ENCODE data around the gene MPL. TPM values are rescaled to one million over a fixed set of nuclear protein-coding genes. Genes with fewer than 3 reads are reported as not detected.

MPL gene
- total RNA-seq, 1 experiment from 2014 or later = 0.15 TPM

DNA sequence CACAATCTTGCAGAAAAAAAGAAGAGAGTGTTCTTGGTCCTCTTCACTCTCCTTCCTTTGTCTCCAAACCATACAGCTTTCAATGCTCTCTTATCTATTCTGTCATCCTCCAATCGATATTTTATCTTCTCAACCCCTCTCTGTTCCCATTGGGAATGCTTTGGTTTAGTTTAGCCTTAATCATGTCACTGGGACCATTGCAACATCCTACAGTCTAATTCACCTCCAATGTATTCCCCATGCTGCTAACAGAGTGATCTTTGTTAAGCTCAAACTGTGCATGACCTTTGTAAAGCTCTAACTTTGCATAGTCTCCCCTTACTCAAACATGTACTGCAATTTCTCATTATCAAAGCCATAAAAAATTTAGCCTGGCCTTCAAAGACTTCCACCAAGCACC is 2.9 kb downstream of the MPL start:
- ATAC-seq (no peak), DNase-seq (ENCODE audit: low spot score) (no peak)
- TF ChIP-seq SP1 (CRISPR knock-in tag; conservative IDR thresholded peaks at IDR 0.05) = no peak
- no peak for TF ChIP-seq ZMAT4 (CRISPR knock-in tag; IDR thresholded peaks at IDR 0.05)
- TF ChIP-seq ZNF219 (CRISPR knock-in tag; IDR thresholded peaks at IDR 0.05; ENCODE audit: borderline replicate concordance) = no peak
- no peak for TF ChIP-seq NFYB (CRISPR knock-in tag; conservative IDR thresholded peaks at IDR 0.05; ENCODE audit: low read depth)
- no peak for TF ChIP-seq MXD4 (CRISPR knock-in tag; IDR thresholded peaks at IDR 0.05; ENCODE audit: borderline replicate concordance)
- TF ChIP-seq, protein P1, sequence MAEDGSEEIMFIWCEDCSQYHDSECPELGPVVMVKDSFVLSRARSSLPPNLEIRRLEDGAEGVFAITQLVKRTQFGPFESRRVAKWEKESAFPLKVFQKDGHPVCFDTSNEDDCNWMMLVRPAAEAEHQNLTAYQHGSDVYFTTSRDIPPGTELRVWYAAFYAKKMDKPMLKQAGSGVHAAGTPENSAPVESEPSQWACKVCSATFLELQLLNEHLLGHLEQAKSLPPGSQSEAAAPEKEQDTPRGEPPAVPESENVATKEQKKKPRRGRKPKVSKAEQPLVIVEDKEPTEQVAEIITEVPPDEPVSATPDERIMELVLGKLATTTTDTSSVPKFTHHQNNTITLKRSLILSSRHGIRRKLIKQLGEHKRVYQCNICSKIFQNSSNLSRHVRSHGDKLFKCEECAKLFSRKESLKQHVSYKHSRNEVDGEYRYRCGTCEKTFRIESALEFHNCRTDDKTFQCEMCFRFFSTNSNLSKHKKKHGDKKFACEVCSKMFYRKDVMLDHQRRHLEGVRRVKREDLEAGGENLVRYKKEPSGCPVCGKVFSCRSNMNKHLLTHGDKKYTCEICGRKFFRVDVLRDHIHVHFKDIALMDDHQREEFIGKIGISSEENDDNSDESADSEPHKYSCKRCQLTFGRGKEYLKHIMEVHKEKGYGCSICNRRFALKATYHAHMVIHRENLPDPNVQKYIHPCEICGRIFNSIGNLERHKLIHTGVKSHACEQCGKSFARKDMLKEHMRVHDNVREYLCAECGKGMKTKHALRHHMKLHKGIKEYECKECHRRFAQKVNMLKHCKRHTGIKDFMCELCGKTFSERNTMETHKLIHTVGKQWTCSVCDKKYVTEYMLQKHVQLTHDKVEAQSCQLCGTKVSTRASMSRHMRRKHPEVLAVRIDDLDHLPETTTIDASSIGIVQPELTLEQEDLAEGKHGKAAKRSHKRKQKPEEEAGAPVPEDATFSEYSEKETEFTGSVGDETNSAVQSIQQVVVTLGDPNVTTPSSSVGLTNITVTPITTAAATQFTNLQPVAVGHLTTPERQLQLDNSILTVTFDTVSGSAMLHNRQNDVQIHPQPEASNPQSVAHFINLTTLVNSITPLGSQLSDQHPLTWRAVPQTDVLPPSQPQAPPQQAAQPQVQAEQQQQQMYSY (CRISPR knock-in tag; IDR thresholded peaks at IDR 0.05) = no peak
- no peak for TF ChIP-seq OVOL2 (CRISPR knock-in tag; IDR thresholded peaks at IDR 0.05; ENCODE audit: borderline replicate concordance)
- no peak for TF ChIP-seq KAT7 (CRISPR knock-in tag; IDR thresholded peaks at IDR 0.05; ENCODE audit: borderline replicate concordance)
- no peak for TF ChIP-seq NR3C1 (CRISPR knock-in tag; conservative IDR thresholded peaks at IDR 0.05; ENCODE audit: low read depth)
- no peak for TF ChIP-seq ZSCAN18 (CRISPR knock-in tag; IDR thresholded peaks at IDR 0.05)
- no peak for TF ChIP-seq ATF1 (CRISPR knock-in tag; IDR thresholded peaks at IDR 0.05)
- TF ChIP-seq, protein P2, sequence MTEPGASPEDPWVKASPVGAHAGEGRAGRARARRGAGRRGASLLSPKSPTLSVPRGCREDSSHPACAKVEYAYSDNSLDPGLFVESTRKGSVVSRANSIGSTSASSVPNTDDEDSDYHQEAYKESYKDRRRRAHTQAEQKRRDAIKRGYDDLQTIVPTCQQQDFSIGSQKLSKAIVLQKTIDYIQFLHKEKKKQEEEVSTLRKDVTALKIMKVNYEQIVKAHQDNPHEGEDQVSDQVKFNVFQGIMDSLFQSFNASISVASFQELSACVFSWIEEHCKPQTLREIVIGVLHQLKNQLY (CRISPR knock-in tag; IDR thresholded peaks at IDR 0.05) = no peak
- TF ChIP-seq EMX1 (CRISPR knock-in tag; IDR thresholded peaks at IDR 0.05) = no peak
- TF ChIP-seq ZNF138 (CRISPR knock-in tag; conservative IDR thresholded peaks at IDR 0.05) = no peak
- TF ChIP-seq, protein P3, sequence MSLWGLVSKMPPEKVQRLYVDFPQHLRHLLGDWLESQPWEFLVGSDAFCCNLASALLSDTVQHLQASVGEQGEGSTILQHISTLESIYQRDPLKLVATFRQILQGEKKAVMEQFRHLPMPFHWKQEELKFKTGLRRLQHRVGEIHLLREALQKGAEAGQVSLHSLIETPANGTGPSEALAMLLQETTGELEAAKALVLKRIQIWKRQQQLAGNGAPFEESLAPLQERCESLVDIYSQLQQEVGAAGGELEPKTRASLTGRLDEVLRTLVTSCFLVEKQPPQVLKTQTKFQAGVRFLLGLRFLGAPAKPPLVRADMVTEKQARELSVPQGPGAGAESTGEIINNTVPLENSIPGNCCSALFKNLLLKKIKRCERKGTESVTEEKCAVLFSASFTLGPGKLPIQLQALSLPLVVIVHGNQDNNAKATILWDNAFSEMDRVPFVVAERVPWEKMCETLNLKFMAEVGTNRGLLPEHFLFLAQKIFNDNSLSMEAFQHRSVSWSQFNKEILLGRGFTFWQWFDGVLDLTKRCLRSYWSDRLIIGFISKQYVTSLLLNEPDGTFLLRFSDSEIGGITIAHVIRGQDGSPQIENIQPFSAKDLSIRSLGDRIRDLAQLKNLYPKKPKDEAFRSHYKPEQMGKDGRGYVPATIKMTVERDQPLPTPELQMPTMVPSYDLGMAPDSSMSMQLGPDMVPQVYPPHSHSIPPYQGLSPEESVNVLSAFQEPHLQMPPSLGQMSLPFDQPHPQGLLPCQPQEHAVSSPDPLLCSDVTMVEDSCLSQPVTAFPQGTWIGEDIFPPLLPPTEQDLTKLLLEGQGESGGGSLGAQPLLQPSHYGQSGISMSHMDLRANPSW (CRISPR knock-in tag; conservative IDR thresholded peaks at IDR 0.05; ENCODE audit: low read depth) = no peak
- Mint-ChIP-seq H3K9me3 (no peaks in the 10 kb centered on the region), H3K4me3 (no peak overlapping the region), H3K36me3 (no peaks in the 10 kb centered on the region), H3K27ac (no peak overlapping the region), H3K27me3 (ENCODE audit: low read depth) (peaks cover 13% of the 10 kb centered on the region), H3K4me1 (peaks cover 4% of the 10 kb centered on the region; the same call in 1 of the 2 replicates)
- CTCF ChIA-PET = interaction anchor here (0.5 kb wide), 1 partner anchor 30 kb away, joined by 3 read pairs; no protein-coding TSS in a partner anchor
- POLR2A ChIA-PET = interaction anchor here (1.1 kb wide), 1 partner anchor 18 kb away, joined by 3 read pairs; the partner anchor contains the start of gene CDC20

DNA sequence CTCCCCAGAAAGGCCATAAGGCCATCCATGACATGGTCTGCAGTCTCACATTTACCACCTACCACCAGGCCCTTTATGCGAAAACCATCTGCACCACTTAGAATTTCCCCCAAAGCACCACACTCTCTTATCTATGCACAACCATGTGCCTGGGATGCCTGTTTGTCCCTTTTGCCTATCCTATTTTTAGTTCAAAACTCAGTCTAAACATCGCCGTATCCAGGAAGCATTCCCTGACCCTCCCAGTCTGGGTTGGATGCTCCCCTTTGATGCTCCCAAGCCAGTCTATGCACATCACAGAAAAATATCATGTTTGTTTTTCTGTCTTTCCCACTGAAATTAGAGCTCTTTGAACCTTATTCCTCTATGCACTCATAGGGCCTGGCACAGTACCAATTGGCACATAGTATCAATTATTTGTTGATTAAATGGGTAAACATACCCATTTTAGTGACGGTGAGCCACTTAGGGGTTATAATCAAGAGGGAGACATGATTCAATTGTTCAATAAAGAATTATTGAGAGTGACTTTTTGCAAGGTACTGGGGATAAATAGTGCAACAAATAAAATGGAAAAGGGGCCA is 6.7 kb downstream of the MPL start:
- ChIA-PET CTCF (no interaction called here), POLR2A (interaction anchor here (0.5 kb wide), 1 partner anchor 584 kb away, joined by 4 read pairs; no protein-coding TSS in a partner anchor)
- H3K9me3 Mint-ChIP-seq = no peaks in the 10 kb centered on the region
- DNase-seq (ENCODE audit: low spot score) (no peak), ATAC-seq (no peak)
- H3K27me3 Mint-ChIP-seq (ENCODE audit: low read depth) = peaks cover 25% of the 10 kb centered on the region
- H3K27ac Mint-ChIP-seq = no peak overlapping the region
- peaks cover 10% of the 10 kb centered on the region for H3K4me1 Mint-ChIP-seq
- no peak overlapping the region for H3K4me3 Mint-ChIP-seq
- H3K36me3 Mint-ChIP-seq = no peaks in the 10 kb centered on the region
- TF ChIP-seq ATF3 (CRISPR knock-in tag; conservative IDR thresholded peaks at IDR 0.05) (no peak), JAZF1 (CRISPR knock-in tag; IDR thresholded peaks at IDR 0.05) (no peak), TEAD1 (CRISPR knock-in tag; IDR thresholded peaks at IDR 0.05) (no peak), ZNF281 (CRISPR knock-in tag; IDR thresholded peaks at IDR 0.05) (no peak), ZSCAN18 (CRISPR knock-in tag; IDR thresholded peaks at IDR 0.05) (no peak), MYBL2 (CRISPR knock-in tag; IDR thresholded peaks at IDR 0.05) (no peak), RELA (CRISPR knock-in tag; IDR thresholded peaks at IDR 0.05; ENCODE audit: borderline replicate concordance) (no peak)
